Muscle layer of duodenum (tissue), 2 donors: Measurements from ENCODE around the gene S1PR2.
A peak's percentile ranks its signal among the peaks of the same experiment; 100 is the strongest.

Source experiments
- H3K27ac ChIP-seq: one replicate; pipeline ENCODE4 v1.7.0; 2013; ENCODE audit warnings: mild to moderate bottlenecking, low read length
- H3K27me3 ChIP-seq: one replicate; pipeline ENCODE4 v1.7.0; 2013; ENCODE audit warnings: low read depth, mild to moderate bottlenecking, control low read depth, low read length
- H3K36me3 ChIP-seq, 2 donors: one replicate each; pipeline ENCODE4 v1.7.0; 2013; ENCODE audit warnings: low read length in 2 of 2, control low read depth in 1 of 2, mild to moderate bottlenecking in 1 of 2; ENCODE audit not compliant: insufficient read depth in 2 of 2, control insufficient read depth in 1 of 2
- H3K4me1 ChIP-seq, 2 donors: one replicate each; pipeline ENCODE4 v1.7.0; 2013; ENCODE audit warnings: low read length in 2 of 2, mild to moderate bottlenecking in 2 of 2, control low read depth in 1 of 2, moderate library complexity in 1 of 2; ENCODE audit not compliant: insufficient read depth in 2 of 2, control insufficient read depth in 1 of 2
- H3K4me3 ChIP-seq, 2 donors: one replicate each; pipeline ENCODE4 v1.7.0; 2013; ENCODE audit warnings: low read length in 2 of 2, low read depth in 1 of 2, mild to moderate bottlenecking in 1 of 2
- H3K9me3 ChIP-seq, 2 donors: one replicate each; pipeline ENCODE4 v1.7.0; 2013; ENCODE audit warnings: low read length in 2 of 2, control low read depth in 1 of 2, mild to moderate bottlenecking in 1 of 2; ENCODE audit not compliant: control insufficient read depth in 1 of 2
- donor health status: healthy.

The S1PR2 gene, protein sequence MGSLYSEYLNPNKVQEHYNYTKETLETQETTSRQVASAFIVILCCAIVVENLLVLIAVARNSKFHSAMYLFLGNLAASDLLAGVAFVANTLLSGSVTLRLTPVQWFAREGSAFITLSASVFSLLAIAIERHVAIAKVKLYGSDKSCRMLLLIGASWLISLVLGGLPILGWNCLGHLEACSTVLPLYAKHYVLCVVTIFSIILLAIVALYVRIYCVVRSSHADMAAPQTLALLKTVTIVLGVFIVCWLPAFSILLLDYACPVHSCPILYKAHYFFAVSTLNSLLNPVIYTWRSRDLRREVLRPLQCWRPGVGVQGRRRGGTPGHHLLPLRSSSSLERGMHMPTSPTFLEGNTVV

DNA sequence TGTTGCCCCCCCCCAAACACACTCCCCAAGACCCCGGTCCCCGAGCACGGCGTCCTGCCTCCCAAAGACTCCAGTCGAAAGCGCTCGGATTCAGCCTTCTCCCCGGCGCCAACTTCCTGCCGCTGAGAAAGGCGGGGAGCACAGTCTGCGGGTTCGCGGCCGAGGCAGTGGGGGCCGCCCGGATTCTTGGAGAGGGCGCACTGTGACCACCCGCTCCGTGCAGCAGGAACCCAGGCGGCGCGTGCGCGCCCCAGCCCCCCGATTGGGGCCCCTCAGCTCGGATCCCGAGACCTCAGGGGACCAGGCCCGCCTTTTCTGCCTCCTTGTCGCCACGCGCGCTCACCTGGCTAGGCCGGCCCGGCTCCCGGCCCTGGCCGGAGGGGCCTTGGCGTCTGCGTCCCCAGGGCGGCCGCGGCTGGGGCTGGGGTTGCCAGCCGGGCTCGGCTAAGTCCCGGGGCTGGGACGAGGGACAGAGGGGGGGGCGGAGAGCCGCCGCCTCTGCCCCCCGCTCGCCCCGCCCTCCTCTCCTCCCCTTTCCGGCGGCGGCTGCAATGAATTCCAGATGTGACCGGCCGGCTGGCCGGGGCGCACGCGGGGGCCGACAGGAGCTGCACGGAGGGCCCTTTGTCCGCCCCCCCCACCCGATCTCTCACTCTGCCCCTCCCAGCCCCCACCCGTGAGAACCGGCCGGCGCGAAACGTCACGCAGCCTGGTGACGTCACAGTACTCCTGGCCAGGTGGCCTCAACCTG lies at the start of gene S1PR2:
S1PR2 (minus strand) TSS at position 471 of the 751 bp plus-strand sequence. CDS start 6,426 bp downstream, outside the sequence.
- Histone ChIP-seq H3K4me3 (peak within 1 kb of the TSS; percentile 65 to 88), H3K4me1 (peaks cover 7 to 28% of the 10 kb centered on the region in 2 donors), H3K36me3 (no peaks in the 10 kb centered on the region), H3K9me3 (no peaks in the 10 kb centered on the region), H3K27me3 (no peaks in the 10 kb centered on the region), H3K27ac (peak within 1 kb of the TSS; percentile 16)

DNA sequence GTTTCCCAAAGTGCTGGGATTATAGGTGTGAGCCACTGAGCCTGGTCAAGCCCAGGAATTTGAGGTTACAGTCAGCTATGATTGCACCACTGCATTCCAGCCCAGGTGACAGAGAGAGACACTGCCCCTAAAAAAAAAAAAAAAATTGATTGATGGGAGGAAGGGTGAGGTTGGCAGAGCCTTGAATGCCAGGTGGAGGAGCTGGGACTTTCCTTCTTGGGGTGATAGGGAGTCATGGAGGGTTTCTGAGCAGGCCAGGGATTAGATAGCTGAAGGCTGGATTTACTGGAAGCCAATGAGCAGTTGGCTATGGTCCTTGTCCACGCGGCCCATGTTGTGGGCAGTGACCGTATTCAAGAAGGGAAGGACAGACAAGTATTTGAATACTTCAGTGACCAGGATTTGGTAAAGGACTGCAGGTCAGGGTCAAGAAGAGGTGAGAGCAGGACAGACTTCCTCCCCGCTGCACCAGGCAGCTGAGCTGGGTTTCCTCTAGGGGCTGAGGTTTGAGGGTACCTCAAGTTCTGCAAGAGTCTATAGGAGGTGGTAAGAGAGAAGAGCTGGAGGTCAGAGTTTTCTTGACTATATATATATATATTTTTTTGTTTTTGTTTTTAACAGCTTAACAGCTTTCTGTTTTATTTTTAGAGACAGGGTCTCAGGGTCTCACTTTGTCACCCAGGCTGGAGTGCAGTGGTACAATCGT lies 48.8 kb upstream of the S1PR2 start:
- Histone ChIP-seq H3K27ac (no peak overlapping the region), H3K27me3 (no peaks in the 10 kb centered on the region), H3K36me3 (peaks cover 10 to 20% of the 10 kb centered on the region in 2 donors), H3K4me1 (no peaks in the 10 kb centered on the region), H3K4me3 (no peak overlapping the region), H3K9me3 (no peaks in the 10 kb centered on the region)

DNA sequence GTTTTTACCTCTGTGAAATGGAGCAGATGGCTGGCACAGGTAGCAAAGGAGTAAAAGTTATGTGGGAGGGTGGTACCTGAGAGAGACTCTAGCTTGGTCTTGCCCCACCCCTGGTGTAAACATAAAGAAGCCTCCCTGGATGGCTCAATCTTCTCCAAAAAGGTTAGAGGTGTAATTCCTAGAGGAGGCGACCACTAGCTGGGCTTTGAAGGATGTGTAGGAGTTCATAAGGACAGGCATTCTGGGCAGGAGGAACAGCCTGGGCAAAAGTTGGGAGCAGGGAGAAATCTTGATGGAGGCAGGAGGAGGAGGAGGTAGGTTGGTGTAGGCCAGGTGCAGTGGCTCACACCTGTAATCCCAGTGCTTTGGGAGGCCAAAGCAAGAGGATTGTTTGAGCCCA lies 47.8 kb upstream of the S1PR2 start:
- H3K4me1 ChIP-seq: no peaks in the 10 kb centered on the region
- no peaks in the 10 kb centered on the region for H3K27me3 ChIP-seq
- no peaks in the 10 kb centered on the region for H3K9me3 ChIP-seq
- peaks cover 8 to 14% of the 10 kb centered on the region in 2 donors for H3K36me3 ChIP-seq
- H3K27ac ChIP-seq: no peak overlapping the region
- no peak overlapping the region for H3K4me3 ChIP-seq

DNA sequence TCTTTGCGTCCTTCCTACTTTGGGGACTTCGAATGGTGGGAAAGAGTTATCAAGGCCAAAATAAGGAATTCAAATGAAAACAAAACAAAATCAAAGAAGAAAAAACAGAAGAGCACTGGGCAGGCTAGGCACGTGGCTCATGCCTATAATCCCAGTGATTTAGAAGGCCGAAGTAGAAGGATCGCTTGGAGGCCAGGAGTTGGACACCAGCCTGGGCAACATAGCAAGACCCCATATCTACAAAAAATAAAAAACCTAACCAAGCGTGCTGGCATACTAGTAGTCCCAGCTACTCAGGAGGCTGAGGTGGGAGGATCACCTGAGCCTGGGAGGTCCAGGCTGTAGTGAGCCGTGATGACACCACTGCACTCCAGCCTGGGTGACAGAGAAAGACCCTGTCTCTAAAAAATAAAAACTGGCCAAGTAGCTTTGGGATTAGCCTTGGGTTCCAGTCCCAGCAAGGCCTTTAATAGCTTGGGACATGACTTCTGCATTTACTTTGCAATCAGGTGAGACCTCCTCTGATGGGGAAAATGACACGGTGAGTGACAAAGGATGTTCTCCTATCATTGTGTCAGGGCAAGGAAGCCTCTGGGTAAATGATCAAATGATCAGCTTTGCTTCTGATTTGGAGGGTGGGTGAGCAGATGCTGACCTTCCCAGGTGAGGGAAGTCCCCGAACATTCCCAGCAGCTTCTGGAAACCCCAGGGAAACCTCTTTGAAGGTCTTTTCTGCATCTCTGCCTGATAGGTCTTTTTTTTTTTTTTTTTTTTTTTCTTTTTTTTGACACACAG lies 46.9 kb upstream of the S1PR2 start:
- H3K27ac ChIP-seq: no peak overlapping the region
- no peak overlapping the region for H3K4me3 ChIP-seq

DNA sequence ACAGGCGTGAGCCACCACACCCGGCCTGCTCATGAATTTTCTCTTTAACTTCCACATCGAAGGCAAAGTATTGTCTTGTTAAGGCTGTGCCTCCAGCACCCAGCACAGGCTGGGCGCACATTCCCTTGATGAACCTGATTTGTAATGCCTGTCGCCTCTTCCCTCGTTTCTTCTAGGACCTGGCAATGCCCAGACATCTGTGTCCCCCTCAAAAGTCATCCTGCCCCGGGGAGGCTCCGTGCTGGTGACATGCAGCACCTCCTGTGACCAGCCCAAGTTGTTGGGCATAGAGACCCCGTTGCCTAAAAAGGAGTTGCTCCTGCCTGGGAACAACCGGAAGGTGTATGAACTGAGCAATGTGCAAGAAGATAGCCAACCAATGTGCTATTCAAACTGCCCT lies 43.5 kb upstream of the S1PR2 start:
- H3K4me1 ChIP-seq: peaks cover 0 to 5% of the 10 kb centered on the region in 2 donors
- H3K9me3 ChIP-seq: no peaks in the 10 kb centered on the region
- H3K27me3 ChIP-seq: peaks cover 6% of the 10 kb centered on the region
- H3K36me3 ChIP-seq: peaks cover 3 to 6% of the 10 kb centered on the region in 2 donors
- no peak overlapping the region for H3K4me3 ChIP-seq
- H3K27ac ChIP-seq: no peak overlapping the region

More for the DNA sequence above, 46.9 kb upstream of the S1PR2 start:
- H3K4me1 ChIP-seq: no peaks in the 10 kb centered on the region
- H3K27me3 ChIP-seq: no peaks in the 10 kb centered on the region
- peaks cover 3 to 6% of the 10 kb centered on the region in 2 donors for H3K36me3 ChIP-seq
- H3K9me3 ChIP-seq: no peaks in the 10 kb centered on the region

DNA sequence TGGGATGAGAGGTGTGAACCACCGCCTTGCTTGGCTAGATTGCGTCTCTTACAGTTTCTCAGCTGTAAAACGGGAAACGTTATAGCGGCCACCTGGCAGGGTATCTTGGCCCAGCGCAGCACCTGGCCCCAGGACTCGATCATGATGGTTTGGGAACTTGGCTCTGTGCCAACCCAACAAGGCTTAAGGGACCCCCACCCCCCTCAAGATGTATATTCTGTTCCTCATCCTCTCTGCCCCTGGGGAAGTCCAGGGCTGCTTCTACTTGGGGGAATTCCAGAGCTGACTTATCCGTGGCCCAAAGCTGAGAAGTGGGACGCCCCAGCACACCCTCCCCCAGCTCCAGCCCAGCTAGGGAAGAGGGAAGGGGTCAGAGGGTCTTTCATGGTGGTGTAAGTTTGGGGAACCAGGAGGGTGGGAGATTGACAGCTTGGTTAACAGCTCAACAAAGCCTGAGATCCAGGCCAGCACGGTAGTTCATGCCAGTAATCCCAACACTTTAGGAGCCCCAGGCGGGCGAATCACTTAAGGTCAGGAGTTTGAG lies 40.5 kb upstream of the S1PR2 start:
- Histone ChIP-seq H3K4me1 (peaks cover 0 to 5% of the 10 kb centered on the region in 2 donors), H3K36me3 (peaks cover 0 to 6% of the 10 kb centered on the region in 2 donors), H3K4me3 (peak overlapping the region; percentile 60 to 62), H3K9me3 (no peaks in the 10 kb centered on the region), H3K27ac (peak overlapping the region; percentile 77), H3K27me3 (peaks cover 6% of the 10 kb centered on the region)

DNA sequence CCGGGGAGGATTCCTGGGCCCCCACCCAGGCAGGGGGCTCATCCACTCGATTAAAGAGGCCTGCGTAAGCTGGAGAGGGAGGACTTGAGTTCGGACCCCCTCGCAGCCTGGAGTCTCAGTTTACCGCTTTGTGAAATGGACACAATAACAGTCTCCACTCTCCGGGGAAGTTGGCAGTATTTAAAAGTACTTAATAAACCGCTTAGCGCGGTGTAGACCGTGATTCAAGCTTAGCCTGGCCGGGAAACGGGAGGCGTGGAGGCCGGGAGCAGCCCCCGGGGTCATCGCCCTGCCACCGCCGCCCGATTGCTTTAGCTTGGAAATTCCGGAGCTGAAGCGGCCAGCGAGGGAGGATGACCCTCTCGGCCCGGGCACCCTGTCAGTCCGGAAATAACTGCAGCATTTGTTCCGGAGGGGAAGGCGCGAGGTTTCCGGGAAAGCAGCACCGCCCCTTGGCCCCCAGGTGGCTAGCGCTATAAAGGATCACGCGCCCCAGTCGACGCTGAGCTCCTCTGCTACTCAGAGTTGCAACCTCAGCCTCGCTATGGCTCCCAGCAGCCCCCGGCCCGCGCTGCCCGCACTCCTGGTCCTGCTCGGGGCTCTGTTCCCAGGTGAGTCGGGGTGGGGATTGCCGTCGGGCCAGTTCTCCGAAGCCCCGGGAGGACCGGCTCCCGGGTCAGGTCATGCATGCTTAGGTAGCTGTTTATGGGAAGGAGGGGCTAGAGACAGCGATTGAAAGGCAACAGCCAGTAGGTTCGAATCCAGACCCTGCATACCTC lies 39.7 kb upstream of the S1PR2 start, which contains the start of gene ICAM1:
ICAM1 (plus strand) TSS at position 505 of the 779 bp plus-strand sequence; CDS start at position 545, 40 bp downstream.
- Histone ChIP-seq H3K36me3 (peaks cover 0 to 6% of the 10 kb centered on the region in 2 donors), H3K9me3 (no peaks in the 10 kb centered on the region), H3K27me3 (peaks cover 6% of the 10 kb centered on the region), H3K27ac (peak within 1 kb of the TSS; percentile 77), H3K4me3 (peak within 1 kb of the TSS; percentile 60 to 62), H3K4me1 (peaks cover 0 to 5% of the 10 kb centered on the region in 2 donors)

DNA sequence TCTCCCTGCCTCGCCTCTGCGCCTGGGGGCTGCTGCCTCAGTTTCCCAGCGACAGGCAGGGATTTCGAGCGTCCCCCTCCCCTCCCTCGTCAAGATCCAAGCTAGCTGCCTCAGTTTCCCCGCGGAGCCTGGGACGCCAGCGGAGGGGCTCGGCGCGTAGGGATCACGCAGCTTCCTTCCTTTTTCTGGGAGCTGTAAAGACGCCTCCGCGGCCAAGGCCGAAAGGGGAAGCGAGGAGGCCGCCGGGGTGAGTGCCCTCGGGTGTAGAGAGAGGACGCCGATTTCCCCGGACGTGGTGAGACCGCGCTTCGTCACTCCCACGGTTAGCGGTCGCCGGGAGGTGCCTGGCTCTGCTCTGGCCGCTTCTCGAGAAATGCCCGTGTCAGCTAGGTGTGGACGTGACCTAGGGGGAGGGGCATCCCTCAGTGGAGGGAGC lies 39.1 kb upstream of the S1PR2 start:
- peak overlapping the region; percentile 77 for H3K27ac ChIP-seq
- H3K27me3 ChIP-seq: peaks cover 6% of the 10 kb centered on the region
- H3K4me1 ChIP-seq: peaks cover 0 to 5% of the 10 kb centered on the region in 2 donors
- H3K36me3 ChIP-seq: peaks cover 0 to 6% of the 10 kb centered on the region in 2 donors
- H3K4me3 ChIP-seq: peak overlapping the region; percentile 48 to 62
- no peaks in the 10 kb centered on the region for H3K9me3 ChIP-seq

DNA sequence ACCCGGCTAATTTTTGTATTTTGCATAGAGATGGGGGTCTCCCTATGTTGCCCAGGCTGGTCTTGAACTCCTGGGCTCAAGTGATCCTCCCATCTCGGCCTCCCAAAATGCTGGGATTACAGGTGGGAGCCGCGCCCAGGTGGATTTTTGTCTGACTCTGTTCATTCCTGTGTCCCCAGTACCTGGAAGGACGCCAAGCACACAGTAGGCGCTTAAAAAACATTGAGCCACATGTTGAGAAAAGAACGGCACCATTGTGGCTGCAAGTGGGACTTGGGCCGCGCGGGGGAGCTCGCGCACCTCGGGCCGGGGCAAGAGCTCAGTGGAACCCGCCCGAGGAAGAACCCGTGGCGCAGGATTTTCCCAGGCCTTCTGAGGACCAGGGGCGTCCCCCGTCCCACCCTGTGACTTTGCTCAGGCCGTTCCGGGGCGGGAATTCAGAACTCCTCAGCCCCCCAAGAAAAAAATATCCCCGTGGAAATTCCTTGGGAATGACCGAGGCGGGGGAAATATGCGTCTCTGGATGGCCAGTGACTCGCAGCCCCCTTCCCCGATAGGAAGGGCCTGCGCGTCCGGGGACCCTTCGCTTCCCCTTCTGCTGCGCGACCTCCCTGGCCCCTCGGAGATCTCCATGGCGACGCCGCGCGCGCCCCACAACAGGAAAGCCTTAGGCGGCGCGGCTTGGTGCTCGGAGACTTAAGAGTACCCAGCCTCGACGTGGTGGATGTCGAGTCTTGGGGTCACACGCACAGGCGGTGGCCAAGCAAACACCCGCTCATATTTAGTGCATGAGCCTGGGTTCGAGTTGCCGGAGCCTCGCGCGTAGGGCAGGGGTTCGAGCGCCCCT lies 38.4 kb upstream of the S1PR2 start:
- no peaks in the 10 kb centered on the region for H3K9me3 ChIP-seq
- peaks cover 6% of the 10 kb centered on the region for H3K27me3 ChIP-seq
- H3K36me3 ChIP-seq: peaks cover 0 to under 1% of the 10 kb centered on the region in 2 donors
- H3K27ac ChIP-seq: peak overlapping the region; percentile 77
- H3K4me1 ChIP-seq: peaks cover 0 to 5% of the 10 kb centered on the region in 2 donors
- peak overlapping the region; percentile 48 to 62 for H3K4me3 ChIP-seq
